PC-9 (cell line): ENCODE results near the gene IDH3B. TPM values are rescaled to one million over a fixed set of nuclear protein-coding genes. Genes with fewer than 3 reads are reported as not detected.

Source experiments
- BruUV-seq: library from RNA; stranded (reverse); fragments of 400-500 nt; replicated peaks from 2 replicates; lab custom pipeline; 2021; lab: Mats Ljungman, UMichigan
- CTCF ChIA-PET: fragments of 300-600 bp; sonication (Branson Sonifier 250); formaldehyde crosslinking; loops from one replicate; lab custom pipeline; 2022; ENCODE audit warnings: antibody characterized with exemption; lab: Charles Lee
- POLR2A ChIA-PET: fragments of 300-600 bp; sonication (Branson Sonifier 250); formaldehyde crosslinking; loops from one replicate; lab custom pipeline; 2022; ENCODE audit warnings: antibody characterized with exemption; ENCODE audit not compliant: unreplicated experiment; lab: Charles Lee
- DNase-seq, 2 experiments: peaks; one replicate each; pipeline versions ENCODE4 v3.0.0 to v3.0.0-alpha.2; 2015 to 2022; ENCODE audit warnings: mixed read lengths in 1 of 2
- H2AFZ ChIP-seq: fragments of 200-600 bp; sonication (generic); 2 replicates; pipeline ENCODE4 v1.8.1; 2017; ENCODE audit warnings: antibody characterized with exemption
- H3F3A ChIP-seq: fragments of 200-600 bp; sonication (generic); 2 replicates; pipeline ENCODE4 v1.8.1; 2017; ENCODE audit warnings: antibody characterized with exemption, mild to moderate bottlenecking, low read depth; ENCODE audit not compliant: insufficient read depth
- H3K27ac ChIP-seq: fragments of 200-600 bp; sonication (generic); 2 replicates; pipeline ENCODE4 v1.6.1; 2016; ENCODE audit warnings: mixed run types
- H3K27me3 ChIP-seq: fragments of 200-600 bp; sonication (generic); 2 replicates; pipeline ENCODE4 v1.6.1; 2016; ENCODE audit warnings: low read depth, mixed run types; ENCODE audit not compliant: insufficient read depth
- H3K36me3 ChIP-seq: fragments of 200-600 bp; sonication (generic); 2 replicates; pipeline ENCODE4 v1.6.1; 2016; ENCODE audit warnings: low read depth, mixed run types
- H3K4me1 ChIP-seq: fragments of 200-600 bp; sonication (generic); replicated peaks from 2 replicates; pipeline ENCODE4 v1.6.1; 2016; ENCODE audit warnings: mixed run types; ENCODE audit not compliant: insufficient read depth
- H3K4me2 ChIP-seq: fragments of 200-600 bp; sonication (generic); 2 replicates; pipeline ENCODE4 v1.6.1; 2017; ENCODE audit warnings: mixed run types
- H3K4me3 ChIP-seq: fragments of 200-600 bp; sonication (generic); 2 replicates; pipeline ENCODE4 v1.6.1; 2016; ENCODE audit warnings: mixed run types
- H3K79me2 ChIP-seq: fragments of 200-600 bp; sonication (generic); 2 replicates; pipeline ENCODE4 v1.6.1; 2017; ENCODE audit warnings: low read depth, mixed run types
- H3K9me2 ChIP-seq: fragments of 200-600 bp; sonication (generic); 2 replicates; pipeline ENCODE4 v1.8.1; 2017; ENCODE audit warnings: mild to moderate bottlenecking; ENCODE audit not compliant: insufficient read depth
- H3K9me3 ChIP-seq: fragments of 200-600 bp; sonication (generic); 2 replicates; pipeline ENCODE4 v1.8.1; 2016; ENCODE audit warnings: low read depth; ENCODE audit not compliant: insufficient read depth
- H4K20me1 ChIP-seq: fragments of 200-600 bp; sonication (generic); 2 replicates; pipeline ENCODE4 v1.8.1; 2017; ENCODE audit not compliant: insufficient read depth
- CTCF ChIP-seq: fragments of 200-600 bp; sonication (generic); conservative IDR thresholded peaks from 2 replicates; pipeline ENCODE4 v1.6.1; 2017; ENCODE audit warnings: mixed run types, antibody characterized with exemption, mild to moderate bottlenecking, moderate library complexity
- EZH2 ChIP-seq: fragments of 200-600 bp; sonication (generic); IDR thresholded peaks from 2 replicates; pipeline ENCODE4 v1.8.0; 2017; ENCODE audit warnings: antibody characterized with exemption, low read depth
- intact Hi-C: fragments of 100-400 bp; cut with micrococcal nuclease; formaldehyde crosslinking; loops from one replicate; pipeline ENCODE4 v1.10.0; 2022; ENCODE audit not compliant: unreplicated experiment
- total RNA-seq: library from RNA; stranded (reverse); gene quantifications from 2 replicates; pipeline ENCODE4 v1.2.3, GENCODE V29; 2021

The IDH3B gene
- total RNA-seq, 1 experiment from 2014 or later = 144 TPM

- no peaks in the 10 kb centered on the region for H3K9me2 ChIP-seq
- H3K36me3 ChIP-seq = no peaks in the 10 kb centered on the region
- no peaks in the 10 kb centered on the region for H3K4me1 ChIP-seq
- no peak overlapping the region for H3K27ac ChIP-seq
- no peaks in the 10 kb centered on the region for H3K9me3 ChIP-seq
- no peak overlapping the region for H2AFZ ChIP-seq
- H4K20me1 ChIP-seq = no peaks in the 10 kb centered on the region
- intact Hi-C loops = loop anchor here (10.0 kb wide), 1 partner anchor 621 kb away; no protein-coding TSS in a partner anchor
- no peak overlapping the region for H3K4me3 ChIP-seq
- peaks cover 70% of the 10 kb centered on the region for H3K27me3 ChIP-seq
- no peak for DNase-seq
- H3K79me2 ChIP-seq = no peaks in the 10 kb centered on the region
- no TSS peak for BruUV-seq
- H3F3A ChIP-seq = no peaks in the 10 kb centered on the region
- CTCF ChIA-PET = no interaction called here
- POLR2A ChIA-PET = no interaction called here
- TF ChIP-seq EZH2 (no peak), CTCF (no peak)
- no peak overlapping the region for H3K4me2 ChIP-seq
Measured at GRCh38 chr20:2693286-2694007, 29.4 kb upstream of the IDH3B start.

GRCh38 chr20:2692886-2693285 lies 28.9 kb upstream of the IDH3B start:
- Histone ChIP-seq H3K4me3 (no peak overlapping the region), H3K27ac (no peak overlapping the region), H3K36me3 (no peaks in the 10 kb centered on the region), H3K9me2 (no peaks in the 10 kb centered on the region), H3K79me2 (no peaks in the 10 kb centered on the region), H3K4me1 (no peaks in the 10 kb centered on the region), H3F3A (no peaks in the 10 kb centered on the region), H3K4me2 (no peak overlapping the region), H4K20me1 (no peaks in the 10 kb centered on the region), H3K9me3 (no peaks in the 10 kb centered on the region), H3K27me3 (peaks cover 69% of the 10 kb centered on the region), H2AFZ (no peak overlapping the region)
- no TSS peak for BruUV-seq
- intact Hi-C loops = loop anchor here (10.0 kb wide), 1 partner anchor 622 kb away; no protein-coding TSS in a partner anchor
- ChIA-PET POLR2A (no interaction called here), CTCF (interaction anchor here (0.6 kb wide), 1 partner anchor 175 kb away, joined by 3 read pairs; no protein-coding TSS in a partner anchor)
- TF ChIP-seq CTCF (no peak), EZH2 (no peak)
- no peak for DNase-seq

GRCh38 chr20:2692036-2692885 lies 28.2 kb upstream of the IDH3B start, which contains the start of gene EBF4:
Gene EBF4, plus strand, starts transcription at chr20:2692780. Its CDS starts 866 bp downstream, at chr20:2693646.
- TSS peak; percentile 44 for BruUV-seq
- Histone ChIP-seq H3K36me3 (no peaks in the 10 kb centered on the region), H3K4me2 (no peak within 1 kb of the TSS), H3F3A (no peaks in the 10 kb centered on the region), H2AFZ (no peak within 1 kb of the TSS), H3K4me1 (no peaks in the 10 kb centered on the region), H3K79me2 (no peaks in the 10 kb centered on the region), H3K27ac (no peak within 1 kb of the TSS), H3K9me2 (no peaks in the 10 kb centered on the region), H3K27me3 (peaks cover 70% of the 10 kb centered on the region), H3K4me3 (no peak within 1 kb of the TSS), H4K20me1 (no peaks in the 10 kb centered on the region), H3K9me3 (no peaks in the 10 kb centered on the region)
- POLR2A ChIA-PET = no interaction called here
- TF ChIP-seq EZH2 (no peak), CTCF (no peak)
- intact Hi-C loops = loop anchor here (10.0 kb wide), 1 partner anchor 623 kb away; no protein-coding TSS in a partner anchor
- CTCF ChIA-PET = interaction anchor here (0.6 kb wide), 1 partner anchor 174 kb away, joined by 3 read pairs; no protein-coding TSS in a partner anchor
- peak in 1 of 2 experiments; percentile 27 for DNase-seq
